Osteoblast (primary cell): ENCODE results near the gene TMEM35A. TPM values are rescaled to one million over a fixed set of nuclear protein-coding genes. Genes with fewer than 3 reads are reported as not detected.

Experiments used
- DNase-seq: peaks from one replicate; pipeline ENCODE4 v3.0.0; 2011; ENCODE audit warnings: low spot score, mixed read lengths; ENCODE audit not compliant: insufficient read length; ENCODE audit errors: missing footprints
- H2AFZ ChIP-seq: 2 replicates; pipeline ENCODE4 v1.6.0; 2011; ENCODE audit warnings: mild to moderate bottlenecking, low read length
- H3K27ac ChIP-seq: 2 replicates; pipeline ENCODE4 v1.5.1; 2011; ENCODE audit warnings: mild to moderate bottlenecking, low read depth, low read length, moderate library complexity
- H3K27me3 ChIP-seq: 2 replicates; pipeline ENCODE4 v1.6.0; 2012; ENCODE audit warnings: mild to moderate bottlenecking, control low read depth, inconsistent platforms, low read length, moderate library complexity; ENCODE audit not compliant: insufficient read depth
- H3K36me3 ChIP-seq: 2 replicates; pipeline ENCODE4 v1.5.1; 2011; ENCODE audit warnings: mild to moderate bottlenecking, low read length, control low read depth, moderate library complexity; ENCODE audit not compliant: insufficient read depth
- H3K4me1 ChIP-seq: 2 replicates; pipeline ENCODE4 v1.5.1; 2011; ENCODE audit warnings: mild to moderate bottlenecking, low read length, control low read depth, moderate library complexity; ENCODE audit not compliant: insufficient read depth
- H3K4me2 ChIP-seq: 2 replicates; pipeline ENCODE4 v1.6.0; 2011; ENCODE audit warnings: mild to moderate bottlenecking, low read length; ENCODE audit not compliant: insufficient read depth
- H3K4me3 ChIP-seq: fragments of 200-600 bp; sonication (generic); 3 replicates; pipeline ENCODE4 v1.5.1; 2012; ENCODE audit warnings: mild to moderate bottlenecking, low read length, inconsistent platforms; ENCODE audit not compliant: insufficient read depth
- H3K79me2 ChIP-seq: 2 replicates; pipeline ENCODE4 v1.6.0; 2012; ENCODE audit warnings: mild to moderate bottlenecking, low read length, control low read depth, inconsistent platforms; ENCODE audit not compliant: insufficient read depth
- H3K9me3 ChIP-seq: 2 replicates; pipeline ENCODE4 v1.5.1; 2011; ENCODE audit warnings: low read depth, low read length, control low read depth
- H4K20me1 ChIP-seq: 2 replicates; pipeline ENCODE4 v1.6.0; 2012; ENCODE audit warnings: mild to moderate bottlenecking, low read length, control low read depth; ENCODE audit not compliant: insufficient read depth
- CTCF ChIP-seq: IDR thresholded peaks from 2 replicates; pipeline ENCODE4 v1.5.1; 2011; ENCODE audit warnings: mild to moderate bottlenecking, low read depth, low read length, moderate library complexity; ENCODE audit errors: extremely low read depth
- total RNA-seq: library from RNA; depleted of rRNA; stranded (reverse); fragments of >200 nt; gene quantifications from 2 replicates; pipeline ENCODE4 v1.2.3, GENCODE V29; 2012

TMEM35A gene
- 1.1 and 1.5 TPM in 2 replicates for total RNA-seq

GRCh38 chrX:101078716-101079598 is at the start of gene TMEM35A:
Gene TMEM35A (plus strand): TSS chrX:101078879. CDS start chrX:101079003, 124 bp downstream.
- peak within 1 kb of the TSS; percentile 81 for H3K4me2 ChIP-seq
- H3K4me1 ChIP-seq, result peaks cover 3% of the 10 kb centered on the region
- H2AFZ ChIP-seq, result peak within 1 kb of the TSS; percentile 80
- no peaks in the 10 kb centered on the region for H3K9me3 ChIP-seq
- TF ChIP-seq CTCF, result no peak
- no peaks in the 10 kb centered on the region for H4K20me1 ChIP-seq
- no peak within 1 kb of the TSS for H3K27ac ChIP-seq
- peak within 1 kb of the TSS; percentile 74 for H3K4me3 ChIP-seq
- H3K79me2 ChIP-seq, result no peaks in the 10 kb centered on the region
- no peaks in the 10 kb centered on the region for H3K36me3 ChIP-seq
- DNase-seq, result peak; percentile 79
- no peaks in the 10 kb centered on the region for H3K27me3 ChIP-seq

- H3K36me3 ChIP-seq, result peaks cover 3% of the 10 kb centered on the region
- H3K79me2 ChIP-seq, result no peaks in the 10 kb centered on the region
- no peak for DNase-seq
- no peaks in the 10 kb centered on the region for H3K4me1 ChIP-seq
- no peak overlapping the region for H3K4me2 ChIP-seq
- H3K27me3 ChIP-seq, result no peaks in the 10 kb centered on the region
- H2AFZ ChIP-seq, result no peak overlapping the region
- no peak overlapping the region for H3K27ac ChIP-seq
- no peak for TF ChIP-seq CTCF
- H4K20me1 ChIP-seq, result no peaks in the 10 kb centered on the region
- no peaks in the 10 kb centered on the region for H3K9me3 ChIP-seq
- H3K4me3 ChIP-seq, result no peak overlapping the region
These were observed 49.0 kb upstream of the TMEM35A start for GRCh38 chrX:101029665-101030064.

- no peak for DNase-seq
- H3K4me2 ChIP-seq, result no peak overlapping the region
These were observed 41.4 kb upstream of the TMEM35A start for GRCh38 chrX:101037231-101037630.

More at GRCh38 chrX:101037231-101037630, 41.4 kb upstream of the TMEM35A start:
- no peaks in the 10 kb centered on the region for H3K9me3 ChIP-seq
- peaks cover 4% of the 10 kb centered on the region for H3K36me3 ChIP-seq
- H4K20me1 ChIP-seq, result no peaks in the 10 kb centered on the region
- H3K27ac ChIP-seq, result no peak overlapping the region
- no peak overlapping the region for H3K4me3 ChIP-seq
- no peak for TF ChIP-seq CTCF
- H2AFZ ChIP-seq, result no peak overlapping the region
- H3K27me3 ChIP-seq, result no peaks in the 10 kb centered on the region
- H3K4me1 ChIP-seq, result no peaks in the 10 kb centered on the region
- no peaks in the 10 kb centered on the region for H3K79me2 ChIP-seq
